HepG2 (cell line): ENCODE results near the gene NUP54.
A peak's percentile ranks its signal among the peaks of the same experiment; 100 is the strongest.

Experiments used
- CBX5 ChIP-seq: sonication (generic); formaldehyde crosslinking; IDR thresholded peaks from 2 replicates; pipeline ENCODE4 v1.4.0; 2020; ENCODE audit warnings: missing genetic modification reagents, borderline replicate concordance
- CTCF ChIP-seq: sonication (generic); formaldehyde crosslinking; IDR thresholded peaks from 2 replicates; pipeline ENCODE4 v1.5.0; 2020; ENCODE audit warnings: mild to moderate bottlenecking, missing genetic modification reagents, moderate library complexity
- EP300 ChIP-seq, 3 experiments: sonication (generic) in 1 of 3; formaldehyde crosslinking in 1 of 3; IDR thresholded peaks; 2 replicates each; pipeline versions ENCODE4 v1.5.1 to v1.6.1; 2011 to 2020; ENCODE audit warnings: low read depth in 2 of 3, low read length in 2 of 3, borderline replicate concordance in 1 of 3, improper control_type of control experiment in 1 of 3, mild to moderate bottlenecking in 1 of 3, missing genetic modification reagents in 1 of 3, moderate library complexity in 1 of 3
- FOXO1 ChIP-seq: sonication (generic); formaldehyde crosslinking; IDR thresholded peaks from 2 replicates; pipeline ENCODE4 v1.4.0; 2020; ENCODE audit warnings: missing genetic modification reagents
- RXRB ChIP-seq: IDR thresholded peaks from 2 replicates; pipeline ENCODE4 v1.6.1; 2016; ENCODE audit warnings: borderline replicate concordance, missing genetic modification reagents, missing compliant biosample characterization
- ZBTB33 ChIP-seq: sonication (generic); formaldehyde crosslinking; IDR thresholded peaks from 2 replicates; pipeline ENCODE4 v1.4.0; 2020; ENCODE audit warnings: missing genetic modification reagents

- TF ChIP-seq RXRB (CRISPR knock-in tag), result peak; percentile 43; the same call in 1 of the 2 replicates
- peak; percentile 81 for TF ChIP-seq CTCF (CRISPR knock-in tag)
- no peak for TF ChIP-seq EP300 (IDR thresholded peaks at IDR 0.05; ENCODE audit: low read depth in 2 of 2, low read length in 2 of 2)
- no peak for TF ChIP-seq EP300 (CRISPR knock-in tag; IDR thresholded peaks at IDR 0.05; ENCODE audit: borderline replicate concordance)
- peak; percentile 15; the same call in 1 of the 2 replicates for TF ChIP-seq FOXO1 (CRISPR knock-in tag)
- no peak for TF ChIP-seq CBX5
- TF ChIP-seq ZBTB33 (CRISPR knock-in tag), result no peak
Measured at GRCh38 chr4:76087007-76087769, 61.0 kb downstream of the NUP54 start.
